LNCAP (cell line): ENCODE data around the gene CACTIN.

Experiments
- CTCF ChIP-seq: fragments of 450-650 bp; IDR thresholded peaks from 2 replicates; pipeline ENCODE4 v1.5.1; 2017; ENCODE audit warnings: mild to moderate bottlenecking

CACTIN gene

DNA sequence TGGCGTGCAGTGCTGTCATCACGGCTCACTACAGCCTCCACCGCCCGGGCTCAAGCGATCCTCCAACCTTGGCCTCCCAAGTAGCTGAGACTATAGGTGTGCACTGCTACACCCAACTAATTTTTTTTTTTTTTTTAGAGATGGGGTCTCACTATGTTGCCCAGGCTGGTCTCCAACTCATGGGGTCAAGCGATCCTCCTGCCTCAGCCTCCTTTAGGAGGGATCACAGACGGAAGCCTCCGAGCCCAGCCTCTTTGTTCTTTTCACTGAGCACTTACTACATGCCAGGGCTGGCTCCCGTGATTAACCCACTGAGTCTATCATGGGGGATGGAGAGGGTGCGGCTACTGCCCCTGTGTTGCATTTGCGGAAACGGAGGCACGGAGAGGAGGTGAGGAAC is 12.9 kb upstream of the CACTIN start:
- TF ChIP-seq CTCF = no peak

GRCh38 chr19:3638208-3639193 is 11.9 kb upstream of the CACTIN start:
- TF ChIP-seq CTCF = no peak

GRCh38 chr19:3637621-3638020 is 11.0 kb upstream of the CACTIN start:
- TF ChIP-seq CTCF = no peak

DNA sequence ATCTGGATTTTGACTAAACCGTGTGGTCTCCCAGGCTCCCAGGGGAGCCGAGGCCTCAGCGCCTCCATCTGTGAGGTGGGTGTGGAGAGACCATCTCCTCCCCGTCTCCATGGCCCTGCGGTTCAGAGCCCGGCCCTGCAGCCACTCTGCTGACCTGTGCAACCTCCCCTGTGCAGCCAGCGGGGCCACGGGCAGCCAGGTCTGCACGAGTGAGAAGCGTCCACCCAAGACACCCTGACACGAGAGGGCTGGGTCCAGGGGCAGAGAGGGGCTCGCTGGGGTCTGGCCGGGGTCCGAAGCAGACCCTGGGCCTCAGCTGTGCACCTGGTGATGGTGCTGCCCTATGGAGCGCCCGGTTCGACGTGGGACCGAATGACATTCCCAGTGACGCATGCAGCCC is 10.4 kb upstream of the CACTIN start:
- no peak for TF ChIP-seq CTCF

DNA sequence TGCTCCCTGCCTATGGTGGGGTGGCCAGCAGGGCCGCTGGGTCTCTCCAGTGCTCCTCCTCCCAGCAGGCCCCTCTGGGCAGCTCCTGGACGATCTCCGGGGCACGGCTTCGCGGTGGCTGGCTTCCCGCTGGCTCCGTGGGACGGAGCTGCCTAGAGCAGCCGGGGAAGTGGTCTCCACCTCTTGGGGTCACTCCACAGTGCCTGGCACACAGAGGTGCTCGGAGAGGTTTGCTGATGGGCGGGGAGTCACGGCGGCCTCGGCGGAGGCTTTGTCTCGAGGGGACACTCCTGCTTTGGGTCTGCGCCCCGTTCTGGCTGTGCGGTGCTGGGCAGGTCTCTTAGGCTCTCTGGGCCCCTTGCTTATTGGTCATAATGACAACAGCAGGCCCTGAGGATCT is 9.9 kb upstream of the CACTIN start:
- TF ChIP-seq CTCF = no peak

- no peak for TF ChIP-seq CTCF
Observed at GRCh38 chr19:3634496-3635045, 8.0 kb upstream of the CACTIN start.

DNA sequence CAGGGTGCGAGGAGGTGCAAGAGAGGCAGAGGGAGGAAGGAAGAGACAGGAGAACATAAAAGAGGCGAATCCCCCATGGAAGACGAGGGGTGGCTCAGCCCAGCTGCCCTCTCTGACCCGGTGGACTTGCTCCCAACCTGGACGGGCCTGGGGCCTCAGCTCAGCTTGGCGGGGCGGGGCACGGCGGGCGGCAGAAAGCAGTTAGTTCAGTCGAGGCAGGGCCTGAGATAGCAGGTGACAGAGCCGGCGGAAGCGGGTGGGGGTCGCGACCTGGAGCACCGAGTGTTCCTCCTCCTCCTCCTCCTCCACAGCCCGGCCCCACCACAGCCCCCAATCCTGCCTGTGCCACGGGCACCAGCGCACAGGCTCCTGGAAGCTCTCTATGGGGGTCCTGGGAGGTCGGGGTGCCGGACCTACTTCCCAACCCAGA is 7.0 kb upstream of the CACTIN start:
- no peak for TF ChIP-seq CTCF
